PC-9 (cell line): ENCODE measurements around the gene TBATA. TPM values are rescaled to one million over a fixed set of nuclear protein-coding genes. Genes with fewer than 3 reads are reported as not detected.

Source experiments
- BruUV-seq: library from RNA; stranded (reverse); fragments of 400-500 nt; replicated peaks from 2 replicates; lab custom pipeline; 2021; lab: Mats Ljungman, UMichigan
- CTCF ChIA-PET: fragments of 300-600 bp; sonication (Branson Sonifier 250); formaldehyde crosslinking; loops from one replicate; lab custom pipeline; 2022; ENCODE audit warnings: antibody characterized with exemption; lab: Charles Lee
- POLR2A ChIA-PET: fragments of 300-600 bp; sonication (Branson Sonifier 250); formaldehyde crosslinking; loops from one replicate; lab custom pipeline; 2022; ENCODE audit warnings: antibody characterized with exemption; ENCODE audit not compliant: unreplicated experiment; lab: Charles Lee
- DNase-seq, 2 experiments: peaks; one replicate each; pipeline versions ENCODE4 v3.0.0 to v3.0.0-alpha.2; 2015 to 2022; ENCODE audit warnings: mixed read lengths in 1 of 2
- H2AFZ ChIP-seq: fragments of 200-600 bp; sonication (generic); 2 replicates; pipeline ENCODE4 v1.8.1; 2017; ENCODE audit warnings: antibody characterized with exemption
- H3F3A ChIP-seq: fragments of 200-600 bp; sonication (generic); 2 replicates; pipeline ENCODE4 v1.8.1; 2017; ENCODE audit warnings: antibody characterized with exemption, mild to moderate bottlenecking, low read depth; ENCODE audit not compliant: insufficient read depth
- H3K27ac ChIP-seq: fragments of 200-600 bp; sonication (generic); 2 replicates; pipeline ENCODE4 v1.6.1; 2016; ENCODE audit warnings: mixed run types
- H3K27me3 ChIP-seq: fragments of 200-600 bp; sonication (generic); 2 replicates; pipeline ENCODE4 v1.6.1; 2016; ENCODE audit warnings: low read depth, mixed run types; ENCODE audit not compliant: insufficient read depth
- H3K36me3 ChIP-seq: fragments of 200-600 bp; sonication (generic); 2 replicates; pipeline ENCODE4 v1.6.1; 2016; ENCODE audit warnings: low read depth, mixed run types
- H3K4me1 ChIP-seq: fragments of 200-600 bp; sonication (generic); replicated peaks from 2 replicates; pipeline ENCODE4 v1.6.1; 2016; ENCODE audit warnings: mixed run types; ENCODE audit not compliant: insufficient read depth
- H3K4me2 ChIP-seq: fragments of 200-600 bp; sonication (generic); 2 replicates; pipeline ENCODE4 v1.6.1; 2017; ENCODE audit warnings: mixed run types
- H3K4me3 ChIP-seq: fragments of 200-600 bp; sonication (generic); 2 replicates; pipeline ENCODE4 v1.6.1; 2016; ENCODE audit warnings: mixed run types
- H3K79me2 ChIP-seq: fragments of 200-600 bp; sonication (generic); 2 replicates; pipeline ENCODE4 v1.6.1; 2017; ENCODE audit warnings: low read depth, mixed run types
- H3K9me2 ChIP-seq: fragments of 200-600 bp; sonication (generic); 2 replicates; pipeline ENCODE4 v1.8.1; 2017; ENCODE audit warnings: mild to moderate bottlenecking; ENCODE audit not compliant: insufficient read depth
- H3K9me3 ChIP-seq: fragments of 200-600 bp; sonication (generic); 2 replicates; pipeline ENCODE4 v1.8.1; 2016; ENCODE audit warnings: low read depth; ENCODE audit not compliant: insufficient read depth
- H4K20me1 ChIP-seq: fragments of 200-600 bp; sonication (generic); 2 replicates; pipeline ENCODE4 v1.8.1; 2017; ENCODE audit not compliant: insufficient read depth
- EZH2 ChIP-seq: fragments of 200-600 bp; sonication (generic); IDR thresholded peaks from 2 replicates; pipeline ENCODE4 v1.8.0; 2017; ENCODE audit warnings: antibody characterized with exemption, low read depth
- intact Hi-C: fragments of 100-400 bp; cut with micrococcal nuclease; formaldehyde crosslinking; loops from one replicate; pipeline ENCODE4 v1.10.0; 2022; ENCODE audit not compliant: unreplicated experiment
- total RNA-seq: library from RNA; stranded (reverse); gene quantifications from 2 replicates; pipeline ENCODE4 v1.2.3, GENCODE V29; 2021
- TF ChIP-seq, protein P1 (sequence below): fragments of 200-600 bp; sonication (generic); conservative IDR thresholded peaks from 2 replicates; pipeline ENCODE4 v1.6.1; 2017; ENCODE audit warnings: mixed run types, antibody characterized with exemption, mild to moderate bottlenecking, moderate library complexity

Gene TBATA
- total RNA-seq, 1 experiment from 2014 or later: not detected

DNA sequence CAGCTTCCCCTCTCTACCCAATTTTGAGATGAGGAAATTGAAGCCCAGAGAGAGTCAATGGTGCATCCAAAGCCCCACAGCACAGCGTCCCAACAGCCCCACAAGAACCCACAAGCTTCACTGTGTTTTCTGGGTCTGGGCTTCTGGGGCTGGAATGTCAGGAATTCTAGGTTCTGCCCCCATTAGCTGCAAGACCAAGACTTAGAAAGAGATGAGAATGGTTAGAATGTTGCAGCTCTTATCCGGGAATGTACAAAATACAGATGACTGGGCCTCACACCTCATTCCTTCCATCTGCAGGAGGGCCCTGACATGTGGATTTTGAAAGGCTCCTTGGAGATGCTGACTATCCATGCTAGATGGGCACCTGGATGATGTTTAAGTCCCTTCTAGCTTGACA, 24.5 kb upstream of the TBATA start:
- Histone ChIP-seq H3K27ac (peak overlapping the region; percentile 52), H4K20me1 (no peaks in the 10 kb centered on the region), H3K9me3 (peaks cover 5% of the 10 kb centered on the region; the same call in 1 of the 2 replicates), H3K27me3 (no peaks in the 10 kb centered on the region), H3K4me3 (no peak overlapping the region), H3K9me2 (no peaks in the 10 kb centered on the region), H3F3A (peaks cover 37% of the 10 kb centered on the region), H3K79me2 (no peaks in the 10 kb centered on the region), H3K4me1 (peaks cover 52% of the 10 kb centered on the region), H2AFZ (no peak overlapping the region), H3K36me3 (no peaks in the 10 kb centered on the region), H3K4me2 (peak overlapping the region; percentile 53)
- intact Hi-C loops: no loop called here
- ChIA-PET CTCF (interaction anchor here (0.7 kb wide), 1 partner anchor 50 kb away, joined by 3 read pairs; no protein-coding TSS in a partner anchor), POLR2A (interaction anchor here (0.6 kb wide), 1 partner anchor 387 kb away, joined by 3 read pairs; no protein-coding TSS in a partner anchor)
- TF ChIP-seq, protein P1, sequence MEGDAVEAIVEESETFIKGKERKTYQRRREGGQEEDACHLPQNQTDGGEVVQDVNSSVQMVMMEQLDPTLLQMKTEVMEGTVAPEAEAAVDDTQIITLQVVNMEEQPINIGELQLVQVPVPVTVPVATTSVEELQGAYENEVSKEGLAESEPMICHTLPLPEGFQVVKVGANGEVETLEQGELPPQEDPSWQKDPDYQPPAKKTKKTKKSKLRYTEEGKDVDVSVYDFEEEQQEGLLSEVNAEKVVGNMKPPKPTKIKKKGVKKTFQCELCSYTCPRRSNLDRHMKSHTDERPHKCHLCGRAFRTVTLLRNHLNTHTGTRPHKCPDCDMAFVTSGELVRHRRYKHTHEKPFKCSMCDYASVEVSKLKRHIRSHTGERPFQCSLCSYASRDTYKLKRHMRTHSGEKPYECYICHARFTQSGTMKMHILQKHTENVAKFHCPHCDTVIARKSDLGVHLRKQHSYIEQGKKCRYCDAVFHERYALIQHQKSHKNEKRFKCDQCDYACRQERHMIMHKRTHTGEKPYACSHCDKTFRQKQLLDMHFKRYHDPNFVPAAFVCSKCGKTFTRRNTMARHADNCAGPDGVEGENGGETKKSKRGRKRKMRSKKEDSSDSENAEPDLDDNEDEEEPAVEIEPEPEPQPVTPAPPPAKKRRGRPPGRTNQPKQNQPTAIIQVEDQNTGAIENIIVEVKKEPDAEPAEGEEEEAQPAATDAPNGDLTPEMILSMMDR: no peak
- TF ChIP-seq EZH2: no peak
- no TSS peak for BruUV-seq
- DNase-seq: no peak

DNA sequence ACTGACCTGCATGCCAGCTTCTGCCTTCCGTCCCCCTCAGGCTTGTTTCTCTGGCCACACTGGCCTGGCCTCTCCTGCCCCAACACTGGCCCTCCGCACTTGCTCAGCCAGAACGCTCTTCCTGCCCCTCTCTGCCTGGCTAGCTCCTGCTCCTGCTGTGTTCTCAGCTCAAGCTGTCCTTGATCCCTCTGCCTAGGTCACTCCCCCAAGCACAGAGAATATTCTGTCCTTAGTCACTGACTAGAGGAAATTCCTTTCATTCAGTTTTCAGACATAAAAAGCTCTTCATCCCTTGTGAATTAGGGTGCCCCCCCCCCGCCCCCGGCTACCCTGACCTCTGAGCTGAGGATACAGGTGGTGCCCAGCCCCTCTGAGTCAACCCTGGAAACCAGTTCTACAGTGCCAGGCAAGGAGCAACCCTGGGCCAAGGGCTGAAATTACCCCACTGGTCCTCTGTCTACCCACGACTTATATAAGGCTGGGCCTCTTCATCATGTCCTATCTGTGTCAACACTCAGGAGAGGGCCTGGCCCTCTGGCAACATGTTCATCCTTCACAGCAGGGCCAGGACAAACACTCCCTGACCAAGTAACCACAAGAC, 23.9 kb upstream of the TBATA start:
- H3F3A ChIP-seq: peaks cover 43% of the 10 kb centered on the region
- H3K9me2 ChIP-seq: no peaks in the 10 kb centered on the region
- DNase-seq: peak; percentile 20 to 92
- TF ChIP-seq, protein P1: no peak
- no peak for TF ChIP-seq EZH2
- H3K79me2 ChIP-seq: no peaks in the 10 kb centered on the region
- H3K27ac ChIP-seq: peak overlapping the region; percentile 52
- POLR2A ChIA-PET: interaction anchor here (0.8 kb wide), 1 partner anchor 397 kb away, joined by 6 read pairs; no protein-coding TSS in a partner anchor
- no TSS peak for BruUV-seq
- no peaks in the 10 kb centered on the region for H3K27me3 ChIP-seq
- peaks cover 58% of the 10 kb centered on the region for H3K4me1 ChIP-seq
- intact Hi-C loops: no loop called here
- no peak overlapping the region for H2AFZ ChIP-seq
- peaks cover 5% of the 10 kb centered on the region; the same call in 1 of the 2 replicates for H3K9me3 ChIP-seq
- H3K4me2 ChIP-seq: peak overlapping the region; percentile 53
- no peaks in the 10 kb centered on the region for H3K36me3 ChIP-seq
- H3K4me3 ChIP-seq: no peak overlapping the region
- no peaks in the 10 kb centered on the region for H4K20me1 ChIP-seq
- CTCF ChIA-PET: interaction anchor here (0.7 kb wide), 1 partner anchor 266 kb away, joined by 7 read pairs; no protein-coding TSS in a partner anchor

DNA sequence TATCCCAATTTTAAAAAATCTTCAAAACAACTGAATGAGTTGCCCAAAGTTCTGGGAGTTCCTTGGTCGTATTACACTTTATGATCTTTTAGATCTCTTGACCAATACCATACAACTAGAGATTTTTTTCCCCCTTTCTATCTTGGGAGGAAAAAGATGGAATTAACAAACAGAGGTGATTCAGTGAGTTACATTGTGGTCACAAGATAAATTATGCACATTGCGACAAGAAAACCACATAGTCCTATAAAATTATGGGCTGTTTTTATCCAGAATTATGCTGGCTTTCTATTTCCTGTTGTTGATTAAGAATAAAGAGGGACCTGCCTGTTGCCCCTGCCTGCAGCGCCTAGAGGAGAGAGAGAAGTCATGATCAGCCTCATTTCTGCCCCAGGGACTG, 22.4 kb upstream of the TBATA start:
- H3K4me1 ChIP-seq: peaks cover 68% of the 10 kb centered on the region
- H3F3A ChIP-seq: peaks cover 52% of the 10 kb centered on the region
- H2AFZ ChIP-seq: no peak overlapping the region
- no TSS peak for BruUV-seq
- H3K79me2 ChIP-seq: no peaks in the 10 kb centered on the region
- no peaks in the 10 kb centered on the region for H3K36me3 ChIP-seq
- peak overlapping the region; percentile 29; the same call in 1 of the 2 replicates for H3K27ac ChIP-seq
- H4K20me1 ChIP-seq: no peaks in the 10 kb centered on the region
- peak in 1 of 2 experiments; percentile 79 for DNase-seq
- H3K27me3 ChIP-seq: no peaks in the 10 kb centered on the region
- no peak overlapping the region for H3K4me3 ChIP-seq
- POLR2A ChIA-PET: no interaction called here
- TF ChIP-seq EZH2: no peak
- TF ChIP-seq, protein P1: no peak
- H3K4me2 ChIP-seq: peak overlapping the region; percentile 38
- peaks cover 5% of the 10 kb centered on the region; the same call in 1 of the 2 replicates for H3K9me3 ChIP-seq
- no peaks in the 10 kb centered on the region for H3K9me2 ChIP-seq
- intact Hi-C loops: no loop called here
- CTCF ChIA-PET: no interaction called here
